Activated CD4-positive, CD25-positive, alpha-beta regulatory T cell (primary cell): ENCODE measurements around the gene TSPO2.
"Not testable (repeated sequence)": the region's sequence is repeated elsewhere in the genome, so short reads cannot be mapped to it uniquely, and the experiment has no call there.

Experiments
- DNase-seq, 4 experiments: peaks; one replicate each; lab custom pipeline; 2025; lab: John Stamatoyannopoulos, UW

Gene TSPO2

GRCh38 chr6:41042226-41043055, at the start of gene TSPO2:
Gene TSPO2, plus strand, starts transcription at chr6:41042467. Its CDS starts 519 bp downstream, at chr6:41042986.
- DNase-seq = no peak

GRCh38 chr6:40992746-40993145, 49.5 kb upstream of the TSPO2 start:
- DNase-seq = no peak

- DNase-seq = no peak
These were observed 45.6 kb upstream of the TSPO2 start for GRCh38 chr6:40996591-40997233.

- DNase-seq = no peak
These were observed 44.9 kb upstream of the TSPO2 start for GRCh38 chr6:40997234-40997957.

GRCh38 chr6:40998661-40999060, 43.6 kb upstream of the TSPO2 start:
- no peak for DNase-seq

GRCh38 chr6:40999569-40999968, 42.7 kb upstream of the TSPO2 start:
- DNase-seq = no peak

GRCh38 chr6:41000248-41000647, 42.0 kb upstream of the TSPO2 start:
- DNase-seq = no peak

GRCh38 chr6:41002168-41002567, 40.1 kb upstream of the TSPO2 start:
- no peak for DNase-seq

GRCh38 chr6:41006217-41006616, 36.0 kb upstream of the TSPO2 start:
- DNase-seq = peak; percentile 9 to 17 (median 14)

- not testable (repeated sequence) for DNase-seq
These were observed 35.3 kb upstream of the TSPO2 start for GRCh38 chr6:41006980-41007379.

GRCh38 chr6:41008011-41008410, 34.3 kb upstream of the TSPO2 start:
- DNase-seq = no peak

- DNase-seq = no peak
These were observed 32.6 kb upstream of the TSPO2 start for GRCh38 chr6:41009669-41010068.

- no peak for DNase-seq
These were observed 30.6 kb upstream of the TSPO2 start for GRCh38 chr6:41011673-41012072.

- no peak for DNase-seq
These were observed 28.7 kb upstream of the TSPO2 start for GRCh38 chr6:41013466-41014153.

- DNase-seq = no peak
These were observed 27.5 kb upstream of the TSPO2 start for GRCh38 chr6:41014780-41015179.

GRCh38 chr6:41015860-41016259, 26.4 kb upstream of the TSPO2 start:
- not testable (repeated sequence) for DNase-seq

GRCh38 chr6:41017663-41018062, 24.6 kb upstream of the TSPO2 start:
- DNase-seq = no peak

- DNase-seq = no peak
These were observed 20.4 kb upstream of the TSPO2 start for GRCh38 chr6:41021832-41022231.

GRCh38 chr6:41022294-41022693, 20.0 kb upstream of the TSPO2 start:
- DNase-seq = no peak

- DNase-seq = no peak
These were observed 19.2 kb upstream of the TSPO2 start for GRCh38 chr6:41023114-41023513.

- no peak for DNase-seq
These were observed 16.2 kb upstream of the TSPO2 start for GRCh38 chr6:41025966-41026530.

GRCh38 chr6:41027241-41027640, 15.0 kb upstream of the TSPO2 start:
- no peak for DNase-seq
